Skeletal muscle satellite cell (primary cell): ENCODE measurements around the gene SHROOM1. TPM values are rescaled to one million over a fixed set of nuclear protein-coding genes. Genes with fewer than 3 reads are reported as not detected.

ENCODE experiments used
- H3K27me3 ChIP-seq: 2 replicates; pipeline ENCODE4 v1.7.0; 2013; ENCODE audit warnings: low read length; ENCODE audit not compliant: control insufficient read depth, insufficient read depth
- H3K36me3 ChIP-seq: 2 replicates; pipeline ENCODE4 v1.7.0; 2013; ENCODE audit warnings: mild to moderate bottlenecking, control low read depth, low read length; ENCODE audit not compliant: insufficient read depth
- H3K4me1 ChIP-seq: 2 replicates; pipeline ENCODE4 v1.7.0; 2013; ENCODE audit warnings: low read length; ENCODE audit not compliant: control insufficient read depth, insufficient read depth
- H3K4me2 ChIP-seq: 2 replicates; pipeline ENCODE4 v1.7.0; 2013; ENCODE audit warnings: mild to moderate bottlenecking, low read length
- H3K4me3 ChIP-seq: 2 replicates; pipeline ENCODE4 v1.7.0; 2013; ENCODE audit warnings: low read length
- H3K9ac ChIP-seq: 2 replicates; pipeline ENCODE4 v1.7.0; 2013; ENCODE audit warnings: mild to moderate bottlenecking, low read depth, low read length, moderate library complexity
- H3K9me3 ChIP-seq: replicated peaks from 2 replicates; pipeline ENCODE4 v1.7.0; 2013; ENCODE audit warnings: mild to moderate bottlenecking, control low read depth, low read length
- total RNA-seq: library from RNA; depleted of rRNA; stranded (reverse); fragments of >200 nt; gene quantifications from 2 replicates; pipeline ENCODE4 v1.2.3, GENCODE V29; 2012; rRNA removed

Gene SHROOM1, protein sequence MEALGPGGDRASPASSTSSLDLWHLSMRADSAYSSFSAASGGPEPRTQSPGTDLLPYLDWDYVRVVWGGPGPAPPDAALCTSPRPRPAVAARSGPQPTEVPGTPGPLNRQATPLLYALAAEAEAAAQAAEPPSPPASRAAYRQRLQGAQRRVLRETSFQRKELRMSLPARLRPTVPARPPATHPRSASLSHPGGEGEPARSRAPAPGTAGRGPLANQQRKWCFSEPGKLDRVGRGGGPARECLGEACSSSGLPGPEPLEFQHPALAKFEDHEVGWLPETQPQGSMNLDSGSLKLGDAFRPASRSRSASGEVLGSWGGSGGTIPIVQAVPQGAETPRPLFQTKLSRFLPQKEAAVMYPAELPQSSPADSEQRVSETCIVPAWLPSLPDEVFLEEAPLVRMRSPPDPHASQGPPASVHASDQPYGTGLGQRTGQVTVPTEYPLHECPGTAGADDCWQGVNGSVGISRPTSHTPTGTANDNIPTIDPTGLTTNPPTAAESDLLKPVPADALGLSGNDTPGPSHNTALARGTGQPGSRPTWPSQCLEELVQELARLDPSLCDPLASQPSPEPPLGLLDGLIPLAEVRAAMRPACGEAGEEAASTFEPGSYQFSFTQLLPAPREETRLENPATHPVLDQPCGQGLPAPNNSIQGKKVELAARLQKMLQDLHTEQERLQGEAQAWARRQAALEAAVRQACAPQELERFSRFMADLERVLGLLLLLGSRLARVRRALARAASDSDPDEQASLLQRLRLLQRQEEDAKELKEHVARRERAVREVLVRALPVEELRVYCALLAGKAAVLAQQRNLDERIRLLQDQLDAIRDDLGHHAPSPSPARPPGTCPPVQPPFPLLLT
- total RNA-seq, result 2.4 and 20.5 TPM in 2 replicates

DNA sequence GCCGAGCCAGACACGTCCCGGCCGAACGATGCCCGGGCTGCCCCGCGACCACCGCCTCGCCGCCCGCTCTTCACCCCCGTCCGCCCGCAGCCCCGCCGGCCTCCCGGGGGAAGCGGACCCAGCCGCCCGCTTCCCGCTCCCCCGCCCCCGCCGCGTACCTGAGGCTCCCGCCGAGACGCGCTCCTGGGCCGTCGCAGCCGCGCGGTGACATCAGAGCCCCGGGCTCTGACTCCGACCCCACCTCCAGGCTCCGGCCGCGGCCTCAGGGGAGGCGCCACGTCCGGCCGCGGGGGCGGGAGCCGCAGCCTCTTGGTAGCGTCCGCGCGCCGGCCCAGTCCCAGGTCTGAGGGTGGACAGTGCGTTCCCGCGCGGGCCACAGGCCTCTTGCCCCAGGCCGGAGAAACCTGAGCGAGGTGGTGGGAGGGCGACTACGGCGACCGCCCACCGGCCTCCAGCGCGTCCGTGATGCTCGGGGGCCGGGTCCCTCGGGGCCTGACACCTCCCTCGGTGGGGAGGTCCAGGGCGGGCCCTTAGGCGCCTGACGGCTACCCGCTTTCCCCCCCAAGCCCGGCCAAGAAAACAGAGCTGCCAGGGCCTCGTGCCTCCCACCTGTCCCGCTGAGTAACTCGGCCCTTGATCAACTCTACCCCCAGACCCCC is at the start of gene SHROOM1:
SHROOM1 (minus strand) TSS at position 212 of the 659 bp plus-strand sequence. CDS start 4,507 bp downstream, outside the sequence.
- Histone ChIP-seq H3K9me3 (no peaks in the 10 kb centered on the region), H3K36me3 (no peaks in the 10 kb centered on the region), H3K27me3 (no peaks in the 10 kb centered on the region), H3K4me2 (peak within 1 kb of the TSS; percentile 99), H3K4me3 (peak within 1 kb of the TSS; percentile 99), H3K4me1 (peaks cover 8% of the 10 kb centered on the region), H3K9ac (peak within 1 kb of the TSS; percentile 89)

DNA sequence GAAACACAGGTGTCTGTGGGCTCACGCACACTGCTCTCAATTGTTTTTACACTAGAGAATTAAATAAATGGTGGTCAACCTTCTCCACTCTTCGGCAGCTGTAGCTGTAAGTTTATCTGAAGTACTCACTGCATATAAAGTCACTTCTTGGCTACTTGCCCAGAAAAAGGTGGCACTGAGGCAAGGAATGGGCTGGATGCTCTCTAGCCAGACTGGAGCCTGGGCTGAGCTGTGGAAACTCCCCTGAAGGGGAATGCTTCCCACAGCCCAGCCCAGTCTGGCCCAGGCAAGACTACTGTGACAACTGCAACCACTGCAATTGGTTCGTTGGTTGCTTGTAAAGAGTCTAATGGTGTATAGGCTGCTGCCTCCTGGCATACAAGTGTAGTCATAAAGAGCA is 47.5 kb upstream of the SHROOM1 start:
- no peaks in the 10 kb centered on the region for H3K27me3 ChIP-seq
- H3K4me2 ChIP-seq, result no peak overlapping the region
- no peaks in the 10 kb centered on the region for H3K9me3 ChIP-seq
- H3K4me1 ChIP-seq, result peaks cover 3% of the 10 kb centered on the region
- H3K4me3 ChIP-seq, result no peak overlapping the region
- H3K9ac ChIP-seq, result no peak overlapping the region
- H3K36me3 ChIP-seq, result peaks cover 91% of the 10 kb centered on the region

DNA sequence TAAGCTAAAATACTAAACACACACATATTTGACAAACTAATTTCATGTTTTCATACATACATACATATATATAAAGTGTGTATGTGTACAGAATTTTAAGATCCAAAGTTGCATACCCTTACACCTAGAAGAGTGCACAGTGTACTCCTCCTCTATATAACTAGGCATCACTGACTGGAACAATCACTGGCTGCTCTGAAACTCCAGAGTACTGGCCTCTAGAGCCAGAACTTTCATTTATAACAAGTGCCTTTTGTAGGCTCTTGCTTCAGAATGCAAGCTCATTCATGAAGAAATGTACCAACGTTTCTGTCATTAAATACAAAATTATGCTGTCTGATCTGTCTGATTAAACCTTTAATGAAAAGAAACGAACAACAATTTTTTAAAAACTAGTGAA is 47.0 kb upstream of the SHROOM1 start:
- Histone ChIP-seq H3K4me1 (peaks cover 3% of the 10 kb centered on the region), H3K4me2 (no peak overlapping the region), H3K27me3 (no peaks in the 10 kb centered on the region), H3K36me3 (peaks cover 90% of the 10 kb centered on the region), H3K9me3 (no peaks in the 10 kb centered on the region), H3K4me3 (no peak overlapping the region), H3K9ac (no peak overlapping the region)

DNA sequence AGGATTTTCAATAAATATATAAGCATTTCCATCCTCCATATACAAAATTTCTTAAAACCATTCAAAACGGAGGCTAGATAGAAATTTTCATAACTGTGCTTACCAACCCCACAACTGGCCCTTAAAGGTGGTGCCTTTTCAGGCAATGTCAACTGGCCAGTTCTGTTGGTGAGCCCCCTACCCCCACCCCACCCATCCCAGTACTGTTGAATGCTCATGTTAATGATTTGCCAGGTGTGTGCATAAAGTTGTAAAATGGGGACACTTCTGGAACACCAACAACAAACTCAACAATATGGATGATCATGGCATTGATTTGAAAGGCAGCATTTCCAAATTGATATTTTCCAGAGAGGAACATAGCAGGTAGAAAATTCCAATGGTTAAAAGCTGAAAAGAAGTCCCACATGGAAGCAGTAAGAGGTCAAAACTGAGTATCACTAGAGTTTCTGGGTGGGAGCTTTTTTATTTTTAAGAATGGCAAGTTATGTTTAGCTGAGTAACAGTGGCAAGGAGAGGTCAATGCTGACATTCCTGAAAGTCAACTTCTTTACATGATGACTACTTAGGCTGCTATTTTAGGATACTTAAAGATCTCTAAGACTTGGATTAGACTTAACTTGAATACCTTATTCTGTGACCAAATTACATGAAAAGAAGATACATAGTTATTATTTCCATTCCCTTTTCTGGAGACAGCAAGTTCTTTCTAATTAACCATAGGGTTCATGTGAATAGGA is 45.7 kb upstream of the SHROOM1 start:
- Histone ChIP-seq H3K4me3 (no peak overlapping the region), H3K4me1 (peaks cover 3% of the 10 kb centered on the region), H3K4me2 (no peak overlapping the region), H3K27me3 (no peaks in the 10 kb centered on the region), H3K36me3 (peaks cover 90% of the 10 kb centered on the region), H3K9ac (no peak overlapping the region), H3K9me3 (no peaks in the 10 kb centered on the region)

DNA sequence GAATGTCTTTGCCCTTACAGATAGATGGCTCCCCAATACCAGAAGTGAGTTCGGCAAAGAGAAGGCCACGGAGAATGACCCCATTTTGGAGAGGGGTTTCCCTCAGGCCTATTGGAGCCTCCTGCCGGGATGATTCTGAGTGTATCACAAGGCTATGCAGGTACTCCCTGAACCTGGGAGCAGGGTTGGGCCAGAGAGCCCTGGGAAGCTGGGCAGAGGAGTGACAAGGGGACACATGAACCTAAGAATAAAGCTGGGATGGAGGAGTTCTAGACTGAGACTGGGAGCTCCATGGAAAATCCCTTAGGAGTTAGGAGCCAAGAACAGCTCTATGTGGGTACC is 43.5 kb upstream of the SHROOM1 start:
- Histone ChIP-seq H3K9ac (no peak overlapping the region), H3K27me3 (no peaks in the 10 kb centered on the region), H3K36me3 (peaks cover 79% of the 10 kb centered on the region), H3K4me1 (peaks cover 3% of the 10 kb centered on the region), H3K9me3 (no peaks in the 10 kb centered on the region), H3K4me2 (no peak overlapping the region), H3K4me3 (no peak overlapping the region)

DNA sequence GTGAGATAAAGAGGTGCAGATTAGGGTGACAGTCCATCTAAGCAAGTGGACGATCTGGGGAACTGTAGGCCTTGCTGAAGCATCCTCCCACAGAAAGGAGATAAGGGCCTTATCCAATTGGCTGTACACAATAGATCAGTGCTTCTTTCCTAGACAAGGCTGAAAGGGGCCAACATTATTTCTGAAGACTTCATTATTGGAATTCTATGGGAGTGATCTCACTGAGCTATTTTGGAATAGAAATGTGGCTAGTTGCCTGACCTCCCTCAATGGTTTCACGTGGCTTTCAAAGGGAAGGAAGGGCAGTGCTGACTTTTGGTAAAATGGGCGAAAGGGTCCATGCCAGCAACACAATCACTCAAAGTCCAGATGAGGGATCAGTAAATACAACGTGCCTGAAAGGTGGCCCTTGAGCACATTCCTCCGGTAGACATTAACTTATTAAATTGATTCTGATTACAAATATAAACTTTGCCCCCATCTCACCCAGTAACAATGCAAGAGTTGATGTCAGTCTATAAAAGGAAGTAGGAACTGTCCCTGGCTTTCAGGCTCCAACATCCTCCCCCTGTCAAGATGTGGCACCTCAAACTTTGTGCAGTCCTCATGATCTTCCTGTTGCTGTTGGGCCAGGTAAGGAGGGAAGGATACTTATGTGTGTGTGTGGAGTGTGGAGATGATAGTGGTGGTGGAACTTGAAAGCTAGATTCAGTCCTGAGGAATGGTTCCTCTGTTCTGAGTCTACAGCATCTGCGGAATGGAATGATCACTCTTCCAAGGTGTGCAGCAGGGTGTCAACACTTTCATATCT is 42.9 kb upstream of the SHROOM1 start, which contains the start of gene LEAP2:
LEAP2 (plus strand) TSS at position 550 of the 811 bp plus-strand sequence; CDS start at position 577, 27 bp downstream.
- Histone ChIP-seq H3K36me3 (peaks cover 78% of the 10 kb centered on the region), H3K4me3 (no peak within 1 kb of the TSS), H3K4me2 (no peak within 1 kb of the TSS), H3K4me1 (peaks cover 3% of the 10 kb centered on the region), H3K9ac (no peak within 1 kb of the TSS), H3K9me3 (no peaks in the 10 kb centered on the region), H3K27me3 (no peaks in the 10 kb centered on the region)

DNA sequence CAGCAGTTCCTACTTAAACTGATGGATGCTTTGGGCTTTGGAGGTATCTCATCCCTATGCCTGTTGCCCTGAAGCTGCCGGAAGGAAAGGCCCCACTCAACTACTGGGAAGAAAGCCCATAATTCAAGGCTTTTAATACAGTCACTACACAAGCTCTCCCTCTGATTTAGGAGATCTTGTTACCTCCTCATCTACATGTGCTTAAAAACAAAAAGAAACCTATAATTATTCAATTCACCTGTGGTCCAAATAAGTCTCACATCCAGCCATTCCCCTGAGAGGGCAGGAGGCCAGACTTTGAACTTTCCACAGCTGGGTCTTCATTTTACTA is 42.3 kb upstream of the SHROOM1 start:
- Histone ChIP-seq H3K4me3 (no peak overlapping the region), H3K9ac (no peak overlapping the region), H3K4me1 (peaks cover 3% of the 10 kb centered on the region), H3K9me3 (no peaks in the 10 kb centered on the region), H3K36me3 (peaks cover 77% of the 10 kb centered on the region), H3K4me2 (no peak overlapping the region), H3K27me3 (no peaks in the 10 kb centered on the region)

DNA sequence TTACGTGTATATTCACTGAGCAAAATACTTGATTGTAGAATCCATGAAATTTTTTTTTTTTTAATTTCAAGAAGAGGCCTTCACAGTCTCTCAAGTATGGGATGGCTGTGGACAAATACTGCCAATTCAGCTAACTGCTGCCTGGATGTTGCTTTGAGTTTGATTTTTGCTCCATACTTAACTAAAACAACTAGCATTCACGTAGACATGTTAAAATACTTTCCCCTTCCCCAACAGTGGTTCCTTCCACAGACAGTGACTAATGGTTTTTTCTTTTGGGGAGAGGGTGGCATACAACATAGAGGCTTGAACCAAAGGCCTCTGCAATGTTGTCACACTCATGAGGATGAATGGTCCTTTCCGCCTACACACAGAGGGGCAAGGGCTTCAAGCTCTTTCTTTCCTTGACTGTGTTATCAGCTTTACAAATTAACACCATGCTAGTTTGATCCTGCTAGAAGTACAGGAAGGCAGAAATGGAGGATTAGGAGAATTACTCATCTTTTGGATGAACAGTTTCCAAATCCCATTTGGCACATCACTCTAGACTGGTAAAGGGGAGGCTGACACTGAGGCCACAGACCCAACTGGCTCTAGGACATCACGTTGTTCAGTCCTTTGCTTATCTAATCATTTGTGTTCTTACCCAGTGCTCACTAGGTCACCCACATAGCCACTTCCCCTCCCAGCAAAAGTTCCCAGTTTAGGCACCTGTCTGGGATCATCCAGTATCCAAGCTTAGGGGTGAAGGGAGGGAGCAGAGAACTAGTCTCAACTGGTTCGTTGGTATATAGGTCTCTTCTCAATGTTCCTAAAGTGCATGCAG is 41.2 kb upstream of the SHROOM1 start:
- Histone ChIP-seq H3K36me3 (peaks cover 66% of the 10 kb centered on the region), H3K4me2 (no peak overlapping the region), H3K4me1 (peaks cover 9% of the 10 kb centered on the region), H3K9me3 (no peaks in the 10 kb centered on the region), H3K4me3 (no peak overlapping the region), H3K9ac (no peak overlapping the region), H3K27me3 (no peaks in the 10 kb centered on the region)

DNA sequence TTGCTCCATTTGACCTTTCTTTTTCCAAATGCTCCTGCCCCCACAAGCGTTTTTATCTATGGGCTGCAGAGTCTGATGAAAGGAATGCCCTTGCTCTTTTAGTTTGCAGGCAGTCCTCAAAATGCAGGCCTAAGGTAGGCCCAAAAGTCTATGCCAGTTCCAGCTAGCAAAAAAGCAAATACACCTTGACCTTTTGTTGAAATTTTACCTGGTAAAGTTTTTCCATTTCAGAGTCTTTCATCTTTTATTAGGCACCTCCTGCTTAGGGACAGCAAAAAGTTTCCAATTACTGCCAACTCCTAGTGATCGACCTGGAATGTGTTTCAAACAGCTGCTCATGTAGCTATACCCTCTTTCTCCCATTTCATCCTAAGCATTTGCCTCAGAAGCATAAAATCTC is 40.4 kb upstream of the SHROOM1 start:
- no peak overlapping the region for H3K9ac ChIP-seq
- no peaks in the 10 kb centered on the region for H3K27me3 ChIP-seq
- peaks cover 10% of the 10 kb centered on the region for H3K4me1 ChIP-seq
- H3K36me3 ChIP-seq, result peaks cover 60% of the 10 kb centered on the region
- H3K9me3 ChIP-seq, result no peaks in the 10 kb centered on the region
- H3K4me2 ChIP-seq, result no peak overlapping the region
- H3K4me3 ChIP-seq, result no peak overlapping the region

DNA sequence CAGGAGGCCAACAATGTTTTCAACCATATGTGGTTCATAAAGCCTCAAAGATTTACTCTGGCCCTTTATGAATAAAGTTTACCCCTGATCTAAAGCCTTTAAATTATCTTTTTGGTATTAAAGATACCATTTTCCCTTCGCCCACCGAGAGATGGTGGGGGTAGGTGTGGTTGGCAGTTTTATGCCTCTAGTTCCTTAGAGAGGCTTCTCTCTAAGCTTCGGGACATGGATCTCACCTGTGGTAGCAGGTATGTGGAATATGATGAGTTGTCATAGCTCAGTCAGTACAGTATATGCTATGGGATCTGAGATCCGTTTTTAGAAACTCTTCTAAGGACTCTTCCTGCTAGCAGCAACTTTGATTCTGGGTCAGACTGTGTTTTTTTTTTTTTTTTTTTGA is 38.3 kb upstream of the SHROOM1 start:
- H3K9me3 ChIP-seq, result no peaks in the 10 kb centered on the region
- no peak overlapping the region for H3K9ac ChIP-seq
- H3K4me2 ChIP-seq, result no peak overlapping the region
- peaks cover 14% of the 10 kb centered on the region for H3K4me1 ChIP-seq
- no peaks in the 10 kb centered on the region for H3K27me3 ChIP-seq
- peaks cover 44% of the 10 kb centered on the region for H3K36me3 ChIP-seq
- H3K4me3 ChIP-seq, result no peak overlapping the region
